Measurements from ENCODE around the gene CD180.

GRCh38 chr5:67178966-67179365, 17.6 kb downstream of the CD180 start:
- TF ChIP-seq CTCF (IDR thresholded peaks at IDR 0.05; ENCODE audit: low read length) (no peak), EZH2 (IDR thresholded peaks at IDR 0.05; ENCODE audit: borderline replicate concordance, low read length) (no peak)
